ENCODE results near the gene SYF2.

The SYF2 gene

DNA sequence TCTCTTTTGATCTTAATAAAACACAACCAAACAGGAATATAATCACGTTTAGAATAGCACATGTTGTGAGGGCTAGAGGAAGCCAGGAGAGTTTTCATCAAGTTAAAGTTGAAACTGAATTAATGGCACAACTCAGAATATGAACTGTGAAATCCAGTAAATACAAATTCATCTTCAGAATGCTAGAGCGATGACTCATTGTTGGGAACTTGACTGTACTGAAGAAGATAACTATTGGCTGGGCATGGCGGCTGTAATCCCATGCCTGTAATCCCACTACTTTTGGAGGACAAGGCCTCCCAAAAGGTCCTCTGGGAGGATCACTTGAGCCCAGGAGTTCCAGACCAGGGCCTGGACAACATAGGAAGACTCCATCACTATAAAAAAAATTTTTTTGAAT is 8.8 kb downstream of the SYF2 start:
- ChIA-PET CTCF (interaction anchor here (1.5 to 1.6 kb wide), 2 partner anchors 15 to 18 kb away, joined by 3 to 11 read pairs; no protein-coding TSS in a partner anchor), POLR2A (no interaction called here)
- TF ChIP-seq, protein P1, sequence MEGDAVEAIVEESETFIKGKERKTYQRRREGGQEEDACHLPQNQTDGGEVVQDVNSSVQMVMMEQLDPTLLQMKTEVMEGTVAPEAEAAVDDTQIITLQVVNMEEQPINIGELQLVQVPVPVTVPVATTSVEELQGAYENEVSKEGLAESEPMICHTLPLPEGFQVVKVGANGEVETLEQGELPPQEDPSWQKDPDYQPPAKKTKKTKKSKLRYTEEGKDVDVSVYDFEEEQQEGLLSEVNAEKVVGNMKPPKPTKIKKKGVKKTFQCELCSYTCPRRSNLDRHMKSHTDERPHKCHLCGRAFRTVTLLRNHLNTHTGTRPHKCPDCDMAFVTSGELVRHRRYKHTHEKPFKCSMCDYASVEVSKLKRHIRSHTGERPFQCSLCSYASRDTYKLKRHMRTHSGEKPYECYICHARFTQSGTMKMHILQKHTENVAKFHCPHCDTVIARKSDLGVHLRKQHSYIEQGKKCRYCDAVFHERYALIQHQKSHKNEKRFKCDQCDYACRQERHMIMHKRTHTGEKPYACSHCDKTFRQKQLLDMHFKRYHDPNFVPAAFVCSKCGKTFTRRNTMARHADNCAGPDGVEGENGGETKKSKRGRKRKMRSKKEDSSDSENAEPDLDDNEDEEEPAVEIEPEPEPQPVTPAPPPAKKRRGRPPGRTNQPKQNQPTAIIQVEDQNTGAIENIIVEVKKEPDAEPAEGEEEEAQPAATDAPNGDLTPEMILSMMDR (IDR thresholded peaks at IDR 0.05; ENCODE audit: insufficient read depth, low read length, missing control alignments) = no peak
- no peak for DNase-seq (ENCODE audit: low read depth, low spot score)
- H3K4me3 ChIP-seq (ENCODE audit: low read depth, low read length) = no peak overlapping the region

DNA sequence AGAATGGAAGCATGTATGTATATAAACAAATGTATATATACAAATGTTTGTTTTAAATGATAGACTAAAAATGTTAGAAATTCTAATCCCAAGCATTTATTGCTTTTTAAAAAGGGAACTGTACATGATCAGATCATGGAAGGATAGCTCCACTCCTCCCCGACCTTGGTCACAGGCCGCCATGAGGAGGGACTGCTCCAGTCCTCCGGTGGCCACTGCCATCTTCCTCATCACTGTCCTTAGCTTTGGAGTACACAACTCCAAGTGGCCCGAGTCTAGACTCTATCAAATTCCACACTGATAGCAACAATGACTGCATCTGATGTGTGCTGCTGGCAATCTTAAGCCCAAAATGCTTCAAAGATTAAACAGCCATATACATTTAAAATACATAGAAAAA is 9.7 kb downstream of the SYF2 start:
- no peak overlapping the region for H3K4me3 ChIP-seq (ENCODE audit: low read depth, low read length)
- CTCF ChIA-PET = interaction anchor here (1.5 to 1.6 kb wide), 2 partner anchors 14 to 18 kb away, joined by 3 to 11 read pairs; no protein-coding TSS in a partner anchor
- TF ChIP-seq, protein P1 (IDR thresholded peaks at IDR 0.05; ENCODE audit: insufficient read depth, low read length, missing control alignments) = no peak
- POLR2A ChIA-PET = interaction anchor here (0.5 kb wide), 1 partner anchor 13 kb away, joined by 3 read pairs; no protein-coding TSS in a partner anchor
- DNase-seq (ENCODE audit: low read depth, low spot score) = no peak

DNA sequence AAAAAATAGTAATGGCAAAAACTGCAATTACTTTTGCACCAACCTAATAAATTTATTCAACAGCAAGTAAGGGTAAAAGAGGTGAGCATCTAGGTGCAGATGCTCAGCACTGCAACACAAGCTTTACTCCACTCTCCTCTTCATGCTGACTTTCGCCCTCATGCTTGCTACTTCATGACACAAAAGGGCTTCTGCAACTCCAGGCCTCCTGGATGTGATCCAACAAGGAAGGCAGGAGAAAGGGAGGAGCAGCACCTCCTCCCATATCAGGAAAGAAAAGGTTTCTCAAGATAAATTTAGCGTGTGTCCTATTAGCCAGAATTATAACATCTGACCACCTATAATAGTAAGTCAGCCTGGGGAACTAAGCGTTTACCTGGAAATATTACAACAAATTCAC is 11.6 kb downstream of the SYF2 start:
- DNase-seq (ENCODE audit: low read depth, low spot score) = no peak
- ChIA-PET CTCF (interaction anchor here (2.0 kb wide), 1 partner anchor 16 kb away, joined by 8 read pairs; no protein-coding TSS in a partner anchor), POLR2A (interaction anchor here (0.7 kb wide), 1 partner anchor 283 kb away, joined by 3 read pairs; no protein-coding TSS in a partner anchor)
- H3K4me3 ChIP-seq (ENCODE audit: low read depth, low read length) = no peak overlapping the region
- TF ChIP-seq, protein P1 (IDR thresholded peaks at IDR 0.05; ENCODE audit: insufficient read depth, low read length, missing control alignments) = no peak

DNA sequence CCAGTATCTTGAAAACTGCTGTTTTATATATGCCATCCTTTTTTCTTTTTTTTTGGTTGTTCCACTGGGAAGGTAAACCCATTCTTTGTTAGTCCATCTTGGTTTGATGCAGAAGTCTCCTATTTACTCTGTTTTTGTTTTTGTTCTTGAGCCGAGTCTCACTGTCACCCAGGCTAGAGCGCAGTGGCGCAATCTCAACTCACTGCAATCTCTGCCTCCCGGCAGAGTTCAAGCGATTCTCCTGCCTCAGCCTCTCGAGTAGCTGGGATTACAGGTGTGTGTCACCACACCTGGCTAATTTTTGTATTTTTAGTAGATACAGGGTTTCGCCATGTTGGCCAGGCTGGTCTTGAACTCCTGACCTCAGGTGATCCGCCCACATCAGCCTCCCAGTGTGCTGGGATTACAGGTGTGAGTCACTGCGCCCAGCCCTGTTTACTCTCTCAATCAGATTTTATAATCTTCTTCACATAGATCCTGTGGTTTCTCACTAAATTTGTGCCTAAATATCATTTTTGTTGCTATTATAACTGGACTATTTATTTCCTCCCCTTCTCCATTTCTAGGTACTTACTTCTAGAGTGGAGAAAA is 12.5 kb downstream of the SYF2 start:
- POLR2A ChIA-PET = interaction anchor here (1.5 kb wide), 1 partner anchor 13 kb away, joined by 7 read pairs; the partner anchor contains the start of gene SYF2
- CTCF ChIA-PET = interaction anchor here (2.0 to 8.8 kb wide), 2 partner anchors 15 to 16 kb away, joined by 8 to 69 read pairs; no protein-coding TSS in a partner anchor

DNA sequence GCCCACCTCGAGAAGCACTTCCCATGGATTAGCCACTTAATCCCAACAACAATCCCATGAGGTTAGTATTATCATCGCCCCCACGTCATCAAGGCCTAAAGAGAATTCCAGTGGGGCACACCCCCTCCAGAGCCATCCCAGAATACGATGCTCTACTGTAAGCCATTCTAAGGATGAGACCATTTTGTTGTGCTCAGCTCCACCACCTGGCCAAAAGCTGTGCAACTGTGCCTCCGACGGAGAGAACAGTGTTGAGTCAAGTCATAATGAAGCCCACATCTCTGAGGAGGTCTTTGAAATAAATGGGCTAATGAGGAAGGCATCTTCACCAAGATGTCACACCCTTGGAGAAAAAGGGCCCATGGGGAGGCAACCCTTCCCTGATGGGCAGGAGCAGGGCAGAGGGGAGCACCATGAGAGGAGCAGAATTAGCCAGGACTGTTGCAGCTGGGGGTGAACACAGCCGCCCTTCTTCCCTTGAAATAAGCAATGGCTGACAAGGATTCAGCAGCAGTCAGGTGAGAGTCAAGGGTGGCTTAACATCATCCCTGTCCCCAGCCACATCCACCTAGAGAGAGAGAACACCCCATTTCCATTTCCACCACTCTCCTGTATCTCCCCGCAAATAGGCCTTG is 14.6 kb downstream of the SYF2 start:
- H3K4me3 ChIP-seq (ENCODE audit: low read depth, low read length) = no peak overlapping the region
- TF ChIP-seq, protein P1 (IDR thresholded peaks at IDR 0.05; ENCODE audit: insufficient read depth, low read length, missing control alignments) = no peak
- no peak for DNase-seq (ENCODE audit: low read depth, low spot score)
- POLR2A ChIA-PET = no interaction called here
- CTCF ChIA-PET = interaction anchor here (1.4 to 8.8 kb wide), 2 partner anchors 9 to 14 kb away, joined by 3 to 69 read pairs; no protein-coding TSS in a partner anchor

More for the DNA sequence above, 12.5 kb downstream of the SYF2 start:
- no peak overlapping the region for H3K4me3 ChIP-seq (ENCODE audit: low read depth, low read length)
- DNase-seq (ENCODE audit: low read depth, low spot score) = no peak
- TF ChIP-seq, protein P1 (IDR thresholded peaks at IDR 0.05; ENCODE audit: insufficient read depth, low read length, missing control alignments) = no peak

DNA sequence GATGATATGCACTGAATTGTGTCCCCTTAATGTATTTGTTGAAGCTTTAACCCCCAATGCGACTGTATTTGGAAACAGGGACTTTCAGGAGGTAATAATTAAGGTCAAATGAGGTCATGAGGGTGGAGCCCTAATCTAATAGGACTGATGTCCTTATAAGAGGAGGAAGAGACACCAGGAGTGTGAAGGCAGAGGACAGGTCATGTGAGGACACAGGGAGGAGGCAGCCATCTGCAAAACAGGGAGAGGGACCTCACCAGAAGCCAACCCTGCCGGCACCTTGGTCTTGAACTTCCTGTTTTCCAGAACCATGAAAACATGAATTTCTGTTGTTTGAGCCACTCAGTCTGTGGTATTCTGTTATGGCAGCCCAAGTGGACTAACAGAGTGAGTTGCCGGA is 15.3 kb downstream of the SYF2 start:
- ChIA-PET CTCF (interaction anchor here (1.3 to 8.8 kb wide), 3 partner anchors 8 to 13 kb away, joined by 3 to 69 read pairs (median 4); no protein-coding TSS in a partner anchor), POLR2A (no interaction called here)
- TF ChIP-seq, protein P1 (IDR thresholded peaks at IDR 0.05; ENCODE audit: insufficient read depth, low read length, missing control alignments) = no peak
- H3K4me3 ChIP-seq (ENCODE audit: low read depth, low read length) = no peak overlapping the region
- no peak for DNase-seq (ENCODE audit: low read depth, low spot score)
